ENCODE measurements around the gene SGCD.

Gene SGCD

DNA sequence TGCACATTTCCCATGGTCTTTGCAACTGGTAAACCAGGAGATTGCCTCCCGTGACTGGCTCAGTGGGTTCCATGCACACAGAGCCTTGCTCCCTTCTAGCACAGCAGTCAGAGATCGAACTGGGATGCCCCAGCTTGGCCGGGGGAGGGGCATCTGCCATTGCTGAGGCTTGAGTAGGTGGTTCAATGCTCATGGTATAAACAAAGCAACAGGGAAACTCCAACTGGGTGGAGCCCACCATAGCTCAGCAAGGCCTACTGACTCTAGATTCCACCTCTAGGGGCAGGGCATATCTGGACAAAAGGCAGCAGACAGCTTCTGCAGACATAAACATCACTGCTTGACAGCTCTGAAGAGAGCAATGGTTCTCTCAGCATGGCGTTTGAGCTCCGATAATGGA, 456.1 kb downstream of the SGCD start:
- DNase-seq (ENCODE audit: low spot score) = no peak

DNA sequence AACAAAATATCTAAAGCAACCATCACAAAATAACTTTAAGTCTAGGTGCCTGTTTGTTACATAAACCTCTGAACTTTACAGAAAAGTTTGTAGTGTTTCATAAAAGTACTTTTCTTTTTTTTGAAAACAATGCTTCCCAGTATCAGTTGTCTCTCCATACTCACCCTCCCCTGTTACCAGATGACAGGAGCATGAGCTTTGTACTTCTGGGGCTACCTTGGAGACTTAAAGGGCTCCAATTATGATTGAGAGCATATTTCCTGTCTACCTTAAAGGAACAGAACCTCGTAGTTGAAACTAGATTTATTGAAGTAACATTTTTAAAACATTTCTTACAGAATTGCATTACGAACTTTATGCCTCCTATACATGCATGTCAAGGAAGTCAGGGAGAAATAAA, 467.7 kb downstream of the SGCD start:
- no peak for DNase-seq (ENCODE audit: low spot score)

DNA sequence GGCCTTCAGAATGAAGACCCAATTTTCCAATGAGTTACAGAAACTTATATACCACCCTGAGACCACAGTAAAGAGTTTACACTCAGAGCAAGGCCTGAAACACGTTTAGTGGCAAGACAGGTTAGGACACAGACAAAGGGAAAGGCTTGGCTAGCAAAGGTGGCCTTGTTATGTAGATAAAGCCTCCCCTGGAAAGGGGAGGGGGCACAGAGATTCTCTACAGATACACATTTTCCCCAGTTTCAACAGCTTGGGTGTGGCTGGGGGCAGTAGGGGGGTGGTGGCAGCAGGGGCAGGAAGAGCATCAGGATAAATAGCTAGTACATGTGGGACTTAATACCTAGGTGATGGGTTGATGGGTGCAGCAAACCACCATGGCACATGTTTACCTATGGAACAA, 471.2 kb downstream of the SGCD start:
- no peak for DNase-seq (ENCODE audit: low spot score)

GRCh38 chr5:156799171-156799570, 472.2 kb downstream of the SGCD start:
- no peak for DNase-seq (ENCODE audit: low spot score)

GRCh38 chr5:156800929-156801328, 474.0 kb downstream of the SGCD start:
- no peak for DNase-seq (ENCODE audit: low spot score)

DNA sequence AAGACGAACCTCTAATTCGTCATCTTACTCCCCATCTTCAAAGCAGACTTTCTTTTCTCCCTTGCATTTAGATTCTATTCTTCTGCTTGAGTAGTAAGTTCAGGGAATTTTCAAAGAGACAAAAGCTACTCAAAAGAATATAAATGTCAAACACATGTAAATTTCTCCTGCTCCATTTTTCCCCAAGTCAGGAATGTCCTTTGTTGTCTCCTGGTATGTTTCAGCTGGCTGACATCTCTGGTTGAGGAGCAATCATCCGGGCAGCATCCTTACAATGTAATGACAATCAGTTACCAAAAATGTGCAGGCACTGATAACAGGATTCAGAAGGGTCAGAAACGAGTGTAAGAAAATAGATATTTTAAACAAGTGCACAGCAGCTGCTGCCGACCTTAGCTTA, 475.5 kb downstream of the SGCD start:
- DNase-seq (ENCODE audit: low spot score) = no peak

DNA sequence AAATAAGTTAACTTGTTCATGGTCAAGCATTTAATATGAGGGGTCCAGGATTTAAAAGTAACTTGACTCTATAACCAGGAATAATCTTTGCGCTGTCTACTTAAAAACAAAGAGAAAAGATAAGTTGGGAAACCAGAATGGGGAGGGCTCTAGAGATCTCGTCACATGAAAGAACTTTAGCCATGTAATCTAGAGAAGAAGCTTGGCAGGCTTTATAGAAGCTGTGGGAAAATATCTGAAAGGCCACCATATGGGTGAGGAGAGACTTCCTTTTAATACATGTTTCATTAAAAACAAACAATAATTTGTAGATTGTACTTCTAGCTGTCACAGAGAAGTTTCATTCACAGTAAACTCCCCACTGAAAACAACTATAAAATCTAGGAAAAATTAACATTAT, 476.4 kb downstream of the SGCD start:
- DNase-seq (ENCODE audit: low spot score) = no peak

- DNase-seq (ENCODE audit: low spot score) = no peak
Measured at GRCh38 chr5:156812959-156813358, 486.0 kb downstream of the SGCD start.

DNA sequence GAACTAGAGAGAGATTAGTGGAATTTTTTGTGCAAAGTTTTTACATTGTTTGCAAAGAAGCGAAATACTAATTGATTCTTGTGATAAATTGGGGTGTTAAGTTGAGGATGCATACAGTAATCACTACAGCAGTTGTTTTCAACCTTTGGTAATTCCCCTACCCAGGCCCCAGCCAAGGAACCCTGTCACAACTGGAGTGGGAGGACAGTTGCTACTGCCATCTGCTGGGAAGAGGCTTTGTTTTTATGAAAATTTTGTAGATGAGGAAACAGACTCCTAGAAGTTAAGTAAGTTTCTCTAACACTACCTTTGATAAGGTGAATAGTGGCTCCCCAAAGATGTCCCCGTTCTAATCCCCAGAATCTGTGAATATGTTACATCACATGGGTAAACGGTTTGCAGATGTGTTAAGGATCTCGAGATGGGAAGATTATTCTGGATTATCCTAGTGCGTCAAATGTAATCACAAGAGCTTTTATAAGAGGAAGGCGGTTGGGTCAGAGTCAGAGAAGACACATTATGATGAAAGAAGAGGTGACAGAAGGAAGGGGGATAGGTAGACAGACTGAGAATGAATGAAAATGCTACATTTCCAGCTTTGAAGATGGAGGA, 489.1 kb downstream of the SGCD start:
- peak; percentile 75 for DNase-seq (ENCODE audit: low spot score)
